ENCODE results near the gene COTL1. TPM values are rescaled to one million over a fixed set of nuclear protein-coding genes. Genes with fewer than 3 reads are reported as not detected.

The COTL1 gene
- total RNA-seq, 2 donors from 2014 or later: 79.1 to 138 TPM

DNA sequence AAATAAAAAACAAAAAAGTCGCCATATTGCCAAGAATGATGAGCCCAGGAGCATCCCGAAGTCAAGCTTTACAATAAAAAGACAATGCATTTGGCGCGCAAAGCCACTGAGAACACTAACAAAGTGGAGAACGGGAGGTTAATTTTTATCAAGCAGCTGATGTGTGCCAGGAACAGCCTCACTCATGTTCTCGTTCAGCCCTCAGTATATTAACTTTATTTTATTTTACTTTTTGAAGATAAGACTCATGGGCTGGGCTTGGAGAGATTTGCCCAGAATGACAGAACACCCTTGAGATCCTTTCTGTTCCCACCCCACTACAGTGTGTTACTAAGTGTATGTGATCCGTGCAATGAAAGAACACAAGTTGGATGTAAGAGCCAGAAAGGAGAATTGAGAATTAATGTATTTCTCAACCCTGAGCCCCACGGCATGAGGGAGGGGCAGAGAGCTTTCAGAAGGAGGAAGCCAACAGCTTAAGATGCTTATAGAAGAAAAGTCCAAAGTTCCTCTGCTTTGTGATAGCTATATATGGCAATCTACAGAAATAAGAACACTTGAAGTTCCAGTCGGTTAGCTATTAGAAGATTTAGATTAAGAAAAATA lies 48.4 kb downstream of the COTL1 start:
- intact Hi-C loops (cut with DNase I): no loop called here
- H3K27ac ChIP-seq: peak overlapping the region; percentile 79
- H3K9me3 ChIP-seq: no peaks in the 10 kb centered on the region
- H3K4me1 ChIP-seq: no peaks in the 10 kb centered on the region
- TF ChIP-seq, protein P1, sequence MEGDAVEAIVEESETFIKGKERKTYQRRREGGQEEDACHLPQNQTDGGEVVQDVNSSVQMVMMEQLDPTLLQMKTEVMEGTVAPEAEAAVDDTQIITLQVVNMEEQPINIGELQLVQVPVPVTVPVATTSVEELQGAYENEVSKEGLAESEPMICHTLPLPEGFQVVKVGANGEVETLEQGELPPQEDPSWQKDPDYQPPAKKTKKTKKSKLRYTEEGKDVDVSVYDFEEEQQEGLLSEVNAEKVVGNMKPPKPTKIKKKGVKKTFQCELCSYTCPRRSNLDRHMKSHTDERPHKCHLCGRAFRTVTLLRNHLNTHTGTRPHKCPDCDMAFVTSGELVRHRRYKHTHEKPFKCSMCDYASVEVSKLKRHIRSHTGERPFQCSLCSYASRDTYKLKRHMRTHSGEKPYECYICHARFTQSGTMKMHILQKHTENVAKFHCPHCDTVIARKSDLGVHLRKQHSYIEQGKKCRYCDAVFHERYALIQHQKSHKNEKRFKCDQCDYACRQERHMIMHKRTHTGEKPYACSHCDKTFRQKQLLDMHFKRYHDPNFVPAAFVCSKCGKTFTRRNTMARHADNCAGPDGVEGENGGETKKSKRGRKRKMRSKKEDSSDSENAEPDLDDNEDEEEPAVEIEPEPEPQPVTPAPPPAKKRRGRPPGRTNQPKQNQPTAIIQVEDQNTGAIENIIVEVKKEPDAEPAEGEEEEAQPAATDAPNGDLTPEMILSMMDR (IDR thresholded peaks at IDR 0.05): no peak
- peak; percentile 68 for DNase-seq
- H3K36me3 ChIP-seq: no peaks in the 10 kb centered on the region
- no peak overlapping the region for H3K4me3 ChIP-seq
- peak overlapping the region in 1 of 2 donors; percentile 34 for H3K9ac ChIP-seq (ENCODE audit: low read depth in 2 of 2, low read length in 2 of 2)
- H3K27me3 ChIP-seq: no peaks in the 10 kb centered on the region

DNA sequence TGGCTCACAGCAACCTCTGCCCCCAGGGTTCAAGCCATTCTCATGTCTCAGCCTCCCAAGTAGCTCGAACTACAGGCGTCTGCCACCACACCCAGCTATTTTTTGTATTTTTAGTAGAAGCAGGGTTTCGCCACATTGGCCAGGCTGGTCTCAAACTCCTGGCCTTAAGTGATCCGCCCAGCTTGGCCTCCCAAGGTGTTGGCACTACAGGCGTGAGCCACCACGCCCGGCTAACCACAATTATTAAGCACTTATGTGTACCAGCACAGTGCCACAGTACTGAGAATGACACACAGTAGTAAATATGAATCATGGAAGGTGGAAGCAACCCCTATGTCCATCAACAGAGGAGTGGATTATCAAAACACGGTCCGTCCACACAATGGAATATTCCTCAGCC lies 49.8 kb downstream of the COTL1 start:
- Histone ChIP-seq H3K9me3 (no peaks in the 10 kb centered on the region), H3K27ac (peak overlapping the region; percentile 79), H3K4me1 (no peaks in the 10 kb centered on the region), H3K4me3 (no peak overlapping the region), H3K9ac (ENCODE audit: low read depth in 2 of 2, low read length in 2 of 2) (no peak overlapping the region), H3K27me3 (no peaks in the 10 kb centered on the region), H3K36me3 (no peaks in the 10 kb centered on the region)
- intact Hi-C loops (cut with DNase I): no loop called here
- TF ChIP-seq, protein P1 (IDR thresholded peaks at IDR 0.05): no peak
- no peak for DNase-seq

DNA sequence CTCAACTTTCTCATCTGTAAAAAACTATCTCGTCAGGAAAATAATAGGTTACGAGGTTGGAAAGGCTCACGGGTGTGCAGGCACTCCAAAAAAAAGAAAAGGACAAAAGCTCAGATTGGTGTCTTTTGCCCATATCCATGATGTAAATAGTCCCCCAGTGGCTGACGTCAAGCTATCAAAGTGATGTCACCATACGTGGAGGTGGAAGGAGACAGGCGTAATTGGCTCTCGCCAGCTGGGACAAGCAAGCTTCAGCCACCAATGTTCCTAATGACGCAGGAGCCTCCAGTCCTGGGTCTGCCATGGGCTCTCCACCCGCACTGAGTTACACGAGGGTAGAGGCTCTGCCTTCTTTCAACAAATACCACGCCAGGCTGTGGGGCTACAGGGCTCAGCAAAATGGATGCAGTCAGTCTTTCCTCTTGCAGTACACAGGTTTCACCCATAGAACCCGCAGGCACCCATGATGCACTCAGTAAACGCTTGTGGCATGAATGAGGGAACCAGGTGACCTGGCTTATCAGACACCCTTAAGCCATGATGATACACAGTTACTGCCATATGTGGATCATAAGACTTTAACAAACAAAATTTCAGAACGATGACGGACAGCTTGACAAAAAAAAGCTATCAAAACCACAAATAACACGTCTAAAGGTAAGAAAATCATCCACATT lies 50.5 kb downstream of the COTL1 start:
- TF ChIP-seq, protein P1 (IDR thresholded peaks at IDR 0.05): no peak
- no peaks in the 10 kb centered on the region for H3K36me3 ChIP-seq
- no peak overlapping the region for H3K4me3 ChIP-seq
- no peak overlapping the region for H3K9ac ChIP-seq (ENCODE audit: low read depth in 2 of 2, low read length in 2 of 2)
- no peak overlapping the region for H3K27ac ChIP-seq
- H3K27me3 ChIP-seq: no peaks in the 10 kb centered on the region
- no peaks in the 10 kb centered on the region for H3K4me1 ChIP-seq
- intact Hi-C loops (cut with DNase I): no loop called here
- H3K9me3 ChIP-seq: no peaks in the 10 kb centered on the region
- DNase-seq: no peak

DNA sequence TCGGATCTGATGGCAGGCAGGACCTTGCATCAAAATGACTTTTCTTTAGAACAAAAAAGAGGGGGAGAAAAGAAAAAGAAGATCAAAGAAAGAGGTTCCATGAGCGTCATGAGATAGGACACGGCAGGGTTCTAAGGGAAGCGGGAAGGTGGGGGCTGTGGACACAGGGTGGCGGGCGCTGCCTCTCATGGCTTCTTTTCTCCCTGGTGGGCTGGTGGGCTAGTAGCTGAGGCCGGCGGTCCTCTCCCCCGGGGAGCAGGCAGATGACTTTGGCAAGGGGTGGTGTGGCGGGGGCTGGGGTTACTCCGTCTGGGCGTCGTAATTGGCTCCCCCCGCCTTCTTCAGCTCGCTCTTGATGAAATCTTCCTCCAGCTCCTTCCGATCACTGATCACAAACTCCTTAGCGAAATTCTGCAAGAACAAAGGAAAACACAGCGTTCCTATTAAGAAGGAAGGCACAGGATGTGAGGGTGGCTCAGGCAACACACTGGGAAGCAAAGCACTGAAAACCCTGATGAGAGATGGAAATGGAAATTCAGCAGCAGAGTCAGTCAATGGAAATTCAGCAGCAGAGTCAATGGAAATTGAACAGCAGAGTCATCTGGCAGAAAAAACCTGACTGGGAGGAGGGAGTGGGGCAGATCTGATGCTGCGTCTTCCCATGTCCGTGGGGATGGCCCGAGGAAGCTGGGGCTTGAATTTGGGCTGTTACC lies 51.2 kb downstream of the COTL1 start:
- intact Hi-C loops (cut with DNase I): no loop called here
- Histone ChIP-seq H3K27ac (no peak overlapping the region), H3K4me1 (no peaks in the 10 kb centered on the region), H3K36me3 (no peaks in the 10 kb centered on the region), H3K27me3 (no peaks in the 10 kb centered on the region), H3K9ac (ENCODE audit: low read depth in 2 of 2, low read length in 2 of 2) (peak overlapping the region in 1 of 2 donors; percentile 5), H3K4me3 (no peak overlapping the region), H3K9me3 (no peaks in the 10 kb centered on the region)
- no peak for DNase-seq
- TF ChIP-seq, protein P1 (IDR thresholded peaks at IDR 0.05): no peak

DNA sequence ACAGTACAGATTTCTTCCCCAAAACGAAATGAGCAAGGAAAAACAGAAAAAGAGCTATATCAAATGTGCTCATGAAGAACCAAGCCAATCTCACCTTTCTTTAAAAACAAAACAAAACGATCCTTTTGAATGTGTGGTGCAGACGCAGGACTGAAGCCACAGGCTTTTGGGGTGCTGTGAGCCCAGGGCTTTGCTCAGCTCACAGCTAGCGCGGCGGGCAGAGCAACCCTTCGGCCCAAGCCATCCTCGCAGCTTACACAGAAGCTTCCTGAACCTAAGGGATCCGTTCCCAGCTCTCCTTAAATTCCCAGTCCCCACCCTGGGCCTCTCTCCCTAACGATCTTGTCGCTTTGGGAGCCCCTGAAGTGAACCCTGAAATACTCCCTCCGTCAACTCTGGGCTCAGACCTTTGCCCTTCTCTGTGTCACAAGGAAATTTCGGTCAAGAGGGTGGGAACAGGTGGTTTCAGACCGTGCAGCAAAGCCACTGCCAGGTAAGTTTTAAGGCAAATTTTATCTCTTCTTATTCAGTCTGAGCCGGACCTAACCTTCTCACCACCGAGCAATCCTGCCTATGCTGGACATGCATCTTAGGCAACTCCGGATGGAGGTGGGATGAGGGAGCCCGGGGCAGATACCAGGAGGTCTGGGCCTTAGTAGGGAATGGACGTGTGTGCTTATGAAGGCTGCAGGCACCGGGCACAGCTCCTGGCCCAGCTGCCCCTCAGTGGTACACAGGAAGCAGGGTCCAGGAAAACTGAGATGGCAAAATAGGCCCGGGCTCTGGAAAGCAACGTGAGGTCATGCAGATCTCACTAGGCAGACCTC lies 52.0 kb downstream of the COTL1 start:
- H3K4me1 ChIP-seq: no peaks in the 10 kb centered on the region
- no peak overlapping the region for H3K4me3 ChIP-seq
- peak overlapping the region; percentile 5 to 43 for H3K9ac ChIP-seq (ENCODE audit: low read depth in 2 of 2, low read length in 2 of 2)
- H3K27me3 ChIP-seq: no peaks in the 10 kb centered on the region
- TF ChIP-seq, protein P1 (IDR thresholded peaks at IDR 0.05): no peak
- no peak overlapping the region for H3K27ac ChIP-seq
- H3K36me3 ChIP-seq: no peaks in the 10 kb centered on the region
- DNase-seq: peak; percentile 53
- no peaks in the 10 kb centered on the region for H3K9me3 ChIP-seq
- intact Hi-C loops (cut with DNase I): no loop called here
